NCI-H748 (cell line): ENCODE data around the gene CHN2.
A peak's percentile ranks its signal among the peaks of the same experiment; 100 is the strongest.

ENCODE experiments used
- DNase-seq: peaks from one replicate; lab custom pipeline; 2025; ENCODE audit not compliant: unreplicated experiment; lab: John Stamatoyannopoulos, UW

The CHN2 gene

GRCh38 chr7:29454899-29455451 lies 260.4 kb downstream of the CHN2 start:
- DNase-seq, result no peak

- peak; percentile 87 for DNase-seq
Observed at GRCh38 chr7:29457141-29457561, 262.6 kb downstream of the CHN2 start.

GRCh38 chr7:29457565-29458011 lies 263.0 kb downstream of the CHN2 start:
- DNase-seq, result peak; percentile 87

- no peak for DNase-seq
Observed at GRCh38 chr7:29458933-29459332, 264.4 kb downstream of the CHN2 start.

- no peak for DNase-seq
Observed at GRCh38 chr7:29459589-29459988, 265.0 kb downstream of the CHN2 start.

- DNase-seq, result no peak
Observed at GRCh38 chr7:29461996-29462395, 267.4 kb downstream of the CHN2 start.

GRCh38 chr7:29463504-29464158 lies 269.1 kb downstream of the CHN2 start:
- no peak for DNase-seq

- DNase-seq, result no peak
Observed at GRCh38 chr7:29464753-29465152, 270.2 kb downstream of the CHN2 start.

GRCh38 chr7:29467193-29467926 lies 272.8 kb downstream of the CHN2 start:
- DNase-seq, result no peak

GRCh38 chr7:29468196-29468595 lies 273.6 kb downstream of the CHN2 start:
- DNase-seq, result no peak

GRCh38 chr7:29469281-29469680 lies 274.7 kb downstream of the CHN2 start:
- DNase-seq, result no peak

GRCh38 chr7:29469976-29470557 lies 275.5 kb downstream of the CHN2 start:
- DNase-seq, result no peak

- peak; percentile 21 for DNase-seq
Observed at GRCh38 chr7:29471444-29472138, 277.0 kb downstream of the CHN2 start.

GRCh38 chr7:29476916-29477315 lies 282.3 kb downstream of the CHN2 start:
- DNase-seq, result no peak

GRCh38 chr7:29478226-29478625 lies 283.7 kb downstream of the CHN2 start:
- DNase-seq, result no peak

GRCh38 chr7:29478687-29479240 lies 284.2 kb downstream of the CHN2 start:
- DNase-seq, result no peak

GRCh38 chr7:29479301-29480200 lies 285.0 kb downstream of the CHN2 start:
- no peak for DNase-seq

- DNase-seq, result peak; percentile 55
Observed at GRCh38 chr7:29480451-29480850, 285.9 kb downstream of the CHN2 start.

- DNase-seq, result no peak
Observed at GRCh38 chr7:29480934-29481651, 286.5 kb downstream of the CHN2 start.
